OCI-LY1 (cell line): ENCODE data around the gene PJVK.

Source experiments
- H2AFZ ChIP-seq: fragments of 200-600 bp; sonication (generic), shearing (Covaris generic); 2 replicates; pipeline ENCODE4 v1.6.0; 2014; ENCODE audit warnings: antibody characterized with exemption, mild to moderate bottlenecking, low read length
- H3F3A ChIP-seq: fragments of 200-600 bp; sonication (generic), shearing (Covaris generic); 2 replicates; pipeline ENCODE4 v1.6.0; 2014; ENCODE audit warnings: mild to moderate bottlenecking, antibody characterized with exemption, low read length, moderate library complexity; ENCODE audit not compliant: insufficient read depth
- H3K27ac ChIP-seq: fragments of 200-600 bp; sonication (generic); 2 replicates; pipeline ENCODE4 v1.5.1; 2014; ENCODE audit warnings: low read length, mixed run types, mild to moderate bottlenecking, low read depth; ENCODE audit not compliant: poor library complexity, severe bottlenecking
- H3K27me3 ChIP-seq: fragments of 200-600 bp; sonication (generic); 2 replicates; pipeline ENCODE4 v1.6.0; 2014; ENCODE audit warnings: antibody characterized with exemption, mild to moderate bottlenecking, low read length, moderate library complexity; ENCODE audit not compliant: insufficient read depth
- H3K36me3 ChIP-seq: fragments of 200-600 bp; sonication (generic); 2 replicates; pipeline ENCODE4 v1.6.1; 2014; ENCODE audit warnings: mild to moderate bottlenecking, antibody characterized with exemption, low read length, moderate library complexity, mixed read lengths; ENCODE audit not compliant: insufficient read depth
- H3K4me1 ChIP-seq: fragments of 200-600 bp; sonication (generic); 2 replicates; pipeline ENCODE4 v1.5.1; 2014; ENCODE audit warnings: mild to moderate bottlenecking, low read length, moderate library complexity; ENCODE audit not compliant: insufficient read depth, severe bottlenecking
- H3K4me2 ChIP-seq: fragments of 200-600 bp; sonication (generic), shearing (Covaris generic); 2 replicates; pipeline ENCODE4 v1.6.1; 2014; ENCODE audit warnings: low read length
- H3K4me3 ChIP-seq: fragments of 200-600 bp; sonication (generic); 2 replicates; pipeline ENCODE4 v1.5.1; 2014; ENCODE audit warnings: low read length, low read depth, mild to moderate bottlenecking, mixed read lengths; ENCODE audit not compliant: poor library complexity, severe bottlenecking
- H3K79me2 ChIP-seq: fragments of 200-600 bp; shearing (Covaris generic); 2 replicates; pipeline ENCODE4 v1.6.1; 2016; ENCODE audit warnings: mixed run types, low read length, mixed read lengths; ENCODE audit not compliant: insufficient read depth
- H3K9ac ChIP-seq: fragments of 200-600 bp; sonication (generic), shearing (Covaris generic); 2 replicates; pipeline ENCODE4 v1.6.1; 2014; ENCODE audit warnings: mild to moderate bottlenecking, low read length, mixed read lengths
- H3K9me2 ChIP-seq: fragments of 200-600 bp; sonication (generic), shearing (Covaris generic); 2 replicates; pipeline ENCODE4 v1.6.1; 2014; ENCODE audit warnings: low read depth, mild to moderate bottlenecking, low read length, mixed read lengths
- H3K9me3 ChIP-seq: fragments of 200-600 bp; shearing (Covaris generic); 2 replicates; pipeline ENCODE4 v1.6.1; 2014; ENCODE audit warnings: low read length, mixed read lengths
- H4K20me1 ChIP-seq: fragments of 200-600 bp; sonication (generic), shearing (Covaris generic); 2 replicates; pipeline ENCODE4 v1.6.0; 2016; ENCODE audit warnings: mild to moderate bottlenecking, low read length; ENCODE audit not compliant: insufficient read depth
- EZH2 ChIP-seq: fragments of 200-600 bp; sonication (generic), shearing (Covaris generic); IDR thresholded peaks from 2 replicates; pipeline ENCODE4 v1.8.0; 2017; ENCODE audit warnings: borderline replicate concordance, mixed run types, mild to moderate bottlenecking, antibody characterized with exemption, low read length, moderate library complexity, mixed read lengths
- TF ChIP-seq, protein P1 (sequence below): fragments of 200-600 bp; sonication (generic), shearing (Covaris generic); IDR thresholded peaks from 2 replicates; pipeline ENCODE4 v1.5.1; 2017; ENCODE audit warnings: mild to moderate bottlenecking, antibody characterized with exemption, low read length, moderate library complexity, mixed read lengths

PJVK gene

GRCh38 chr2:178478130-178478438 lies 26.9 kb downstream of the PJVK start:
- TF ChIP-seq, protein P1, sequence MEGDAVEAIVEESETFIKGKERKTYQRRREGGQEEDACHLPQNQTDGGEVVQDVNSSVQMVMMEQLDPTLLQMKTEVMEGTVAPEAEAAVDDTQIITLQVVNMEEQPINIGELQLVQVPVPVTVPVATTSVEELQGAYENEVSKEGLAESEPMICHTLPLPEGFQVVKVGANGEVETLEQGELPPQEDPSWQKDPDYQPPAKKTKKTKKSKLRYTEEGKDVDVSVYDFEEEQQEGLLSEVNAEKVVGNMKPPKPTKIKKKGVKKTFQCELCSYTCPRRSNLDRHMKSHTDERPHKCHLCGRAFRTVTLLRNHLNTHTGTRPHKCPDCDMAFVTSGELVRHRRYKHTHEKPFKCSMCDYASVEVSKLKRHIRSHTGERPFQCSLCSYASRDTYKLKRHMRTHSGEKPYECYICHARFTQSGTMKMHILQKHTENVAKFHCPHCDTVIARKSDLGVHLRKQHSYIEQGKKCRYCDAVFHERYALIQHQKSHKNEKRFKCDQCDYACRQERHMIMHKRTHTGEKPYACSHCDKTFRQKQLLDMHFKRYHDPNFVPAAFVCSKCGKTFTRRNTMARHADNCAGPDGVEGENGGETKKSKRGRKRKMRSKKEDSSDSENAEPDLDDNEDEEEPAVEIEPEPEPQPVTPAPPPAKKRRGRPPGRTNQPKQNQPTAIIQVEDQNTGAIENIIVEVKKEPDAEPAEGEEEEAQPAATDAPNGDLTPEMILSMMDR = no peak
- no peak for TF ChIP-seq EZH2
- peak overlapping the region; percentile 59; the same call in 1 of the 2 replicates for H2AFZ ChIP-seq
- no peaks in the 10 kb centered on the region for H4K20me1 ChIP-seq
- no peaks in the 10 kb centered on the region for H3K27me3 ChIP-seq
- no peaks in the 10 kb centered on the region for H3F3A ChIP-seq
- H3K4me2 ChIP-seq = peak overlapping the region; percentile 90
- peaks cover 22% of the 10 kb centered on the region for H3K79me2 ChIP-seq
- peak overlapping the region; percentile 72 for H3K27ac ChIP-seq
- peaks cover 37% of the 10 kb centered on the region for H3K4me1 ChIP-seq
- H3K36me3 ChIP-seq = no peaks in the 10 kb centered on the region
- no peaks in the 10 kb centered on the region for H3K9me2 ChIP-seq
- peak overlapping the region; percentile 89 for H3K4me3 ChIP-seq
- peak overlapping the region; percentile 77 for H3K9ac ChIP-seq
- no peaks in the 10 kb centered on the region for H3K9me3 ChIP-seq

GRCh38 chr2:178478439-178479274 lies 27.5 kb downstream of the PJVK start, which contains the start of gene FKBP7:
Gene FKBP7 (minus strand): TSS chr2:178478600. CDS start chr2:178478499, 101 bp downstream.
- no peaks in the 10 kb centered on the region for H3F3A ChIP-seq
- peak within 1 kb of the TSS; percentile 59 for H2AFZ ChIP-seq
- peak within 1 kb of the TSS; percentile 90 for H3K4me2 ChIP-seq
- H3K9me3 ChIP-seq = no peaks in the 10 kb centered on the region
- no peaks in the 10 kb centered on the region for H3K36me3 ChIP-seq
- no peaks in the 10 kb centered on the region for H4K20me1 ChIP-seq
- no peaks in the 10 kb centered on the region for H3K27me3 ChIP-seq
- peak within 1 kb of the TSS; percentile 77 for H3K9ac ChIP-seq
- H3K4me3 ChIP-seq = peak within 1 kb of the TSS; percentile 89
- peaks cover 39% of the 10 kb centered on the region for H3K4me1 ChIP-seq
- peaks cover 28% of the 10 kb centered on the region for H3K79me2 ChIP-seq
- H3K9me2 ChIP-seq = no peaks in the 10 kb centered on the region
- TF ChIP-seq EZH2 = no peak
- TF ChIP-seq, protein P1 = peak; percentile 89
- peak within 1 kb of the TSS; percentile 72 for H3K27ac ChIP-seq

GRCh38 chr2:178479275-178479616 lies 28.1 kb downstream of the PJVK start:
- Histone ChIP-seq H3K79me2 (peaks cover 34% of the 10 kb centered on the region), H3K36me3 (no peaks in the 10 kb centered on the region), H3K27ac (peak overlapping the region; percentile 72), H3K9me2 (no peaks in the 10 kb centered on the region), H3K9ac (no peak overlapping the region; the same call in 1 of the 2 replicates), H3K4me3 (peak overlapping the region; percentile 89), H3K4me2 (peak overlapping the region; percentile 90), H3K4me1 (peaks cover 39% of the 10 kb centered on the region), H3F3A (no peaks in the 10 kb centered on the region), H3K27me3 (no peaks in the 10 kb centered on the region), H4K20me1 (no peaks in the 10 kb centered on the region), H2AFZ (no peak overlapping the region), H3K9me3 (no peaks in the 10 kb centered on the region)
- TF ChIP-seq, protein P1 = no peak; the same call in 1 of the 2 replicates
- TF ChIP-seq EZH2 = no peak
